Panc1 (cell line): ENCODE results near the gene PALD1. TPM values are rescaled to one million over a fixed set of nuclear protein-coding genes. Genes with fewer than 3 reads are reported as not detected.

Source experiments
- ATAC-seq: fragments of 200-7000 bp; cut with Tn5 transposase; 2 replicates; pipeline ENCODE4 v1.9.1; 2020; ENCODE audit warnings: mild to moderate bottlenecking, moderate library complexity
- BruUV-seq: library from RNA; stranded (reverse); fragments of 400-500 nt; replicated peaks from 2 replicates; lab custom pipeline; 2021; lab: Mats Ljungman, UMichigan
- CTCF ChIA-PET: fragments of 300-600 bp; sonication (Branson Sonifier 250); formaldehyde crosslinking; loops from one replicate; lab custom pipeline; 2022; ENCODE audit warnings: antibody characterized with exemption; lab: Charles Lee
- POLR2A ChIA-PET: fragments of 300-600 bp; sonication (Branson Sonifier 250); formaldehyde crosslinking; loops from one replicate; lab custom pipeline; 2022; ENCODE audit warnings: antibody characterized with exemption; lab: Charles Lee
- DNase-seq: peaks from one replicate; pipeline ENCODE4 v3.0.0-alpha.2; 2010; ENCODE audit warnings: low read depth, low spot score
- H3K27ac ChIP-seq: 2 replicates; pipeline ENCODE4 v1.5.1; 2011; ENCODE audit warnings: mild to moderate bottlenecking, low read length, inconsistent platforms
- H3K27me3 ChIP-seq: fragments of 200-500 bp; sonication (Bioruptor generic); 2 replicates; pipeline ENCODE4 v1.6.0; 2014; ENCODE audit warnings: low read length, inconsistent platforms; ENCODE audit not compliant: control insufficient read depth, insufficient read depth
- H3K36me3 ChIP-seq: fragments of 200-500 bp; sonication (Bioruptor generic); 2 replicates; pipeline ENCODE4 v1.5.1; 2014; ENCODE audit warnings: inconsistent platforms, mild to moderate bottlenecking, low read length, moderate library complexity; ENCODE audit not compliant: control insufficient read depth, insufficient read depth
- H3K4me1 ChIP-seq: 2 replicates; pipeline ENCODE4 v1.5.1; 2011; ENCODE audit warnings: inconsistent platforms, mild to moderate bottlenecking, low read length, moderate library complexity; ENCODE audit not compliant: control insufficient read depth, insufficient read depth
- H3K4me3 ChIP-seq, 2 experiments: 2 replicates each; pipeline ENCODE4 v1.5.1; 2011 to 2012; ENCODE audit warnings: low read depth in 2 of 2, low read length in 2 of 2, mild to moderate bottlenecking in 2 of 2, inconsistent platforms in 1 of 2, moderate library complexity in 1 of 2
- H3K9me3 ChIP-seq: fragments of 200-500 bp; sonication (Bioruptor generic); 2 replicates; pipeline ENCODE4 v1.5.1; 2014; ENCODE audit warnings: low read depth, mild to moderate bottlenecking, inconsistent platforms, low read length, moderate library complexity; ENCODE audit not compliant: control insufficient read depth, insufficient read depth
- CTCF ChIP-seq: fragments of 450-650 bp; IDR thresholded peaks from 2 replicates; pipeline ENCODE4 v1.5.1; 2017; ENCODE audit warnings: mild to moderate bottlenecking
- POLR2AphosphoS5 ChIP-seq: IDR thresholded peaks from 2 replicates; pipeline ENCODE4 v1.6.1; 2012; ENCODE audit warnings: mild to moderate bottlenecking, low read depth, low read length, moderate library complexity
- REST ChIP-seq, 2 experiments: IDR thresholded peaks; 2 replicates each; pipeline ENCODE4 v1.6.1; 2011 to 2012; ENCODE audit warnings: low read depth in 2 of 2, control low read depth in 1 of 2, low read length in 1 of 2, mild to moderate bottlenecking in 1 of 2, moderate library complexity in 1 of 2; ENCODE audit not compliant: insufficient read depth in 1 of 2
- SIN3A ChIP-seq: IDR thresholded peaks from 2 replicates; pipeline ENCODE4 v1.6.1; 2012; ENCODE audit warnings: low read depth, mild to moderate bottlenecking, low read length, moderate library complexity, borderline replicate concordance; ENCODE audit not compliant: insufficient read depth
- TCF7L2 ChIP-seq: IDR thresholded peaks from 2 replicates; pipeline ENCODE4 v1.6.1; 2011; ENCODE audit warnings: mild to moderate bottlenecking, low read depth, low read length, inconsistent platforms
- in situ Hi-C: cut with HindIII; loops from 2 replicates; pipeline ENCODE4 v1.10.0; 2016; ENCODE audit warnings: low sequenced_read_pairs, low pct_unique_long_range_greater_than_20kb
- intact Hi-C: fragments of 100-400 bp; cut with micrococcal nuclease; formaldehyde crosslinking; loops from one replicate; pipeline ENCODE4 v1.10.0; 2022; ENCODE audit not compliant: unreplicated experiment
- total RNA-seq: library from RNA; stranded (reverse); gene quantifications from one replicate; pipeline ENCODE4 v1.2.1, GENCODE V29; 2021; ENCODE audit not compliant: unreplicated experiment

Gene PALD1
- total RNA-seq, 1 experiment from 2014 or later = 3.0 TPM

GRCh38 chr10:70535451-70535850, 56.9 kb downstream of the PALD1 start:
- Histone ChIP-seq H3K9me3 (no peaks in the 10 kb centered on the region), H3K27me3 (no peaks in the 10 kb centered on the region), H3K27ac (no peak overlapping the region), H3K36me3 (no peaks in the 10 kb centered on the region), H3K4me1 (no peaks in the 10 kb centered on the region), H3K4me3 (no peak overlapping the region)
- intact Hi-C loops (no loop called here), in situ Hi-C loops (no loop called here)
- no TSS peak for BruUV-seq
- ChIA-PET CTCF (no interaction called here), POLR2A (no interaction called here)
- ATAC-seq = no peak
- no peak for TF ChIP-seq CTCF
- TF ChIP-seq REST (IDR thresholded peaks at IDR 0.05; ENCODE audit: insufficient read depth in 1 of 2, low read depth in 2 of 2, low read length in 1 of 2) = no peak
- no peak for TF ChIP-seq TCF7L2
- TF ChIP-seq SIN3A = no peak
- no peak for TF ChIP-seq POLR2AphosphoS5
- no peak for DNase-seq

- Histone ChIP-seq H3K36me3 (no peaks in the 10 kb centered on the region), H3K9me3 (no peaks in the 10 kb centered on the region), H3K27me3 (no peaks in the 10 kb centered on the region), H3K27ac (no peak overlapping the region), H3K4me1 (no peaks in the 10 kb centered on the region), H3K4me3 (no peak overlapping the region)
- no peak for TF ChIP-seq SIN3A
- TF ChIP-seq CTCF = no peak
- TF ChIP-seq TCF7L2 = no peak
- no peak for TF ChIP-seq REST (IDR thresholded peaks at IDR 0.05; ENCODE audit: insufficient read depth in 1 of 2, low read depth in 2 of 2, low read length in 1 of 2)
- no peak for TF ChIP-seq POLR2AphosphoS5
- ChIA-PET POLR2A (no interaction called here), CTCF (interaction anchor here (0.6 kb wide), 1 partner anchor 27 kb away, joined by 4 read pairs; no protein-coding TSS in a partner anchor)
- no TSS peak for BruUV-seq
- DNase-seq (no peak), ATAC-seq (no peak)
- intact Hi-C loops (no loop called here), in situ Hi-C loops (no loop called here)
Observed at GRCh38 chr10:70536196-70536861, 57.8 kb downstream of the PALD1 start.
